Activated effector memory CD4-positive, alpha-beta T cell treated with Interleukin-2 at 50 U/mL for 16 hours (primary cell): ENCODE data around the gene GNRH2.
"Not testable (repeated sequence)": the region's sequence is repeated elsewhere in the genome, so short reads cannot be mapped to it uniquely, and the experiment has no call there.

ENCODE experiments used
- DNase-seq: peaks from one replicate; pipeline ENCODE4 v3.0.0-alpha.2; 2020

The GNRH2 gene

GRCh38 chr20:3075315-3075714, 31.9 kb downstream of the GNRH2 start:
- DNase-seq: not testable (repeated sequence)

GRCh38 chr20:3077618-3078134, 34.3 kb downstream of the GNRH2 start:
- no peak for DNase-seq

GRCh38 chr20:3080939-3081388, 37.5 kb downstream of the GNRH2 start:
- no peak for DNase-seq

GRCh38 chr20:3081641-3082040, 38.2 kb downstream of the GNRH2 start:
- DNase-seq: no peak

- DNase-seq: no peak
Observed at GRCh38 chr20:3082306-3082951, 39.0 kb downstream of the GNRH2 start.

- DNase-seq: no peak
Observed at GRCh38 chr20:3082955-3083952, 39.8 kb downstream of the GNRH2 start.

- DNase-seq: no peak
Observed at GRCh38 chr20:3084283-3084985, 41.0 kb downstream of the GNRH2 start, which contains the start of gene AVP. TSS of gene AVP (minus strand) at chr20:3084724. CDS start at chr20:3084674, 50 bp downstream.

- no peak for DNase-seq
Observed at GRCh38 chr20:3084986-3085360, 41.6 kb downstream of the GNRH2 start.

- no peak for DNase-seq
Observed at GRCh38 chr20:3085571-3086072, 42.2 kb downstream of the GNRH2 start.

GRCh38 chr20:3088031-3088430, 44.6 kb downstream of the GNRH2 start:
- DNase-seq: no peak

- DNase-seq: no peak
Observed at GRCh38 chr20:3090565-3090964, 47.1 kb downstream of the GNRH2 start.

- DNase-seq: peak; percentile 17
Observed at GRCh38 chr20:3092611-3093379, 49.4 kb downstream of the GNRH2 start.

- no peak for DNase-seq
Observed at GRCh38 chr20:3093861-3094361, 50.5 kb downstream of the GNRH2 start.

- DNase-seq: no peak
Observed at GRCh38 chr20:3094848-3095629, 51.6 kb downstream of the GNRH2 start.
